ENCODE measurements around the gene TMC3.

TMC3 gene

GRCh38 chr15:81292523-81293001 lies 81.5 kb downstream of the TMC3 start:
- Histone ChIP-seq H3K36me3 (ENCODE audit: insufficient read depth, low read length) (no peaks in the 10 kb centered on the region), H3K9ac (ENCODE audit: insufficient read length) (no peak overlapping the region), H3K27ac (no peak overlapping the region), H3K4me3 (no peak overlapping the region), H3K9me3 (ENCODE audit: low read depth, low read length) (no peaks in the 10 kb centered on the region)
- no peak for TF ChIP-seq EZH2 (IDR thresholded peaks at IDR 0.05)
- no peak for TF ChIP-seq FOXP2 (optimal IDR thresholded peaks at IDR 0.05; ENCODE audit: control extremely low read depth, extremely low read length, insufficient read depth)
- no peak for TF ChIP-seq POLR2AphosphoS5 (IDR thresholded peaks at IDR 0.05; ENCODE audit: borderline replicate concordance, low read depth, low read length)
- DNase-seq (ENCODE audit: low read depth, low spot score) = no peak

GRCh38 chr15:81291916-81292522 lies 82.0 kb downstream of the TMC3 start:
- Histone ChIP-seq H3K4me3 (no peak overlapping the region), H3K9ac (ENCODE audit: insufficient read length) (no peak overlapping the region), H3K36me3 (ENCODE audit: insufficient read depth, low read length) (no peaks in the 10 kb centered on the region), H3K9me3 (ENCODE audit: low read depth, low read length) (no peaks in the 10 kb centered on the region), H3K27ac (no peak overlapping the region)
- DNase-seq (ENCODE audit: low read depth, low spot score) = no peak
- no peak for TF ChIP-seq EZH2 (IDR thresholded peaks at IDR 0.05)
- TF ChIP-seq POLR2AphosphoS5 (IDR thresholded peaks at IDR 0.05; ENCODE audit: borderline replicate concordance, low read depth, low read length) = no peak
- no peak for TF ChIP-seq FOXP2 (optimal IDR thresholded peaks at IDR 0.05; ENCODE audit: control extremely low read depth, extremely low read length, insufficient read depth)

DNA sequence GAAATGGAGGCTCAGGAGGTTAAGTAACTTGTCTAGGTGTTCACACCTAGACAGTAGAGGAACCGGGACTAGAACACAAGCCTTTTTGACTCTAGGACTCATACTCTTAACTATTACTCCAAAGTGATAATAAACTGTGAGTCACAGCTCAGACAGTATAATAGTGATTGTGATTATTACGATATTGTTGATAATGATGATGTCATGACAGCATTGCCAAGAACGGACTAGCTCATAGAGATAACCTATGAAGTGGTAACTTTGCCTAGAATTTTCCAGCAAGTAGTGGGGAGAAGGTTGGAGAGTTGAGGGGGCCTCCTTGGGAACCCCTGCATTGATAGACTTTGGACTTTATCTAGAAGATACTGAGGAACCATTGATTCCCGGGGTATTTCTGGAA lies 84.1 kb downstream of the TMC3 start:
- Histone ChIP-seq H3K9me3 (ENCODE audit: low read depth, low read length) (no peaks in the 10 kb centered on the region), H3K27ac (no peak overlapping the region), H3K4me3 (no peak overlapping the region), H3K36me3 (ENCODE audit: insufficient read depth, low read length) (no peaks in the 10 kb centered on the region), H3K9ac (ENCODE audit: insufficient read length) (no peak overlapping the region)
- TF ChIP-seq FOXP2 (optimal IDR thresholded peaks at IDR 0.05; ENCODE audit: control extremely low read depth, extremely low read length, insufficient read depth) = no peak
- no peak for TF ChIP-seq EZH2 (IDR thresholded peaks at IDR 0.05)
- TF ChIP-seq POLR2AphosphoS5 (IDR thresholded peaks at IDR 0.05; ENCODE audit: borderline replicate concordance, low read depth, low read length) = no peak
- DNase-seq (ENCODE audit: low read depth, low spot score) = no peak

DNA sequence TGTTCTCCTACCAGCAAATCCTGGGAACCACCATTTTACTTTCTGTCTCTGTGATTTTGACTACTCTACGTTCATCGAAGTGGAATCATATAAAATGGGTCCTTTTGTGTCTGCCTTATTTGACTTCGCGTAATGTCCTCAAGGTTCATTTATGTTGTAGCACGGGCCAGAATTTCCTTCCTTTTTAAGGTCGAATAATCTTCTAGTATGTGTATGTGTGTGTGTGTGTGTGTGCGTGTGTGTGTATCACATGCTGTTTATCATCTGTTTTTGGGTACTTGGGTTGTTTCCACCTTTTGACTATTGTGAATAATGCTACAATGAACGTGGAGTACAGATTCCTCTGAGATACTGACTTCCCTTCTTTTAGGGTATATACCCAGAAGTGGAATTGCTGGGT lies 85.4 kb downstream of the TMC3 start:
- no peak overlapping the region for H3K9ac ChIP-seq (ENCODE audit: insufficient read length)
- H3K36me3 ChIP-seq (ENCODE audit: insufficient read depth, low read length) = no peaks in the 10 kb centered on the region
- no peak for DNase-seq (ENCODE audit: low read depth, low spot score)
- H3K9me3 ChIP-seq (ENCODE audit: low read depth, low read length) = no peaks in the 10 kb centered on the region
- TF ChIP-seq EZH2 (IDR thresholded peaks at IDR 0.05) = no peak
- TF ChIP-seq POLR2AphosphoS5 (IDR thresholded peaks at IDR 0.05; ENCODE audit: borderline replicate concordance, low read depth, low read length) = no peak
- TF ChIP-seq FOXP2 (optimal IDR thresholded peaks at IDR 0.05; ENCODE audit: control extremely low read depth, extremely low read length, insufficient read depth) = no peak
- H3K4me3 ChIP-seq = no peak overlapping the region
- H3K27ac ChIP-seq = no peak overlapping the region

GRCh38 chr15:81288040-81288439 lies 86.0 kb downstream of the TMC3 start:
- no peak overlapping the region for H3K27ac ChIP-seq
- no peaks in the 10 kb centered on the region for H3K9me3 ChIP-seq (ENCODE audit: low read depth, low read length)
- H3K36me3 ChIP-seq (ENCODE audit: insufficient read depth, low read length) = no peaks in the 10 kb centered on the region
- TF ChIP-seq POLR2AphosphoS5 (IDR thresholded peaks at IDR 0.05; ENCODE audit: borderline replicate concordance, low read depth, low read length) (no peak), EZH2 (IDR thresholded peaks at IDR 0.05) (no peak), FOXP2 (optimal IDR thresholded peaks at IDR 0.05; ENCODE audit: control extremely low read depth, extremely low read length, insufficient read depth) (no peak)
- DNase-seq (ENCODE audit: low read depth, low spot score) = no peak
- H3K4me3 ChIP-seq = no peak overlapping the region
- H3K9ac ChIP-seq (ENCODE audit: insufficient read length) = no peak overlapping the region

DNA sequence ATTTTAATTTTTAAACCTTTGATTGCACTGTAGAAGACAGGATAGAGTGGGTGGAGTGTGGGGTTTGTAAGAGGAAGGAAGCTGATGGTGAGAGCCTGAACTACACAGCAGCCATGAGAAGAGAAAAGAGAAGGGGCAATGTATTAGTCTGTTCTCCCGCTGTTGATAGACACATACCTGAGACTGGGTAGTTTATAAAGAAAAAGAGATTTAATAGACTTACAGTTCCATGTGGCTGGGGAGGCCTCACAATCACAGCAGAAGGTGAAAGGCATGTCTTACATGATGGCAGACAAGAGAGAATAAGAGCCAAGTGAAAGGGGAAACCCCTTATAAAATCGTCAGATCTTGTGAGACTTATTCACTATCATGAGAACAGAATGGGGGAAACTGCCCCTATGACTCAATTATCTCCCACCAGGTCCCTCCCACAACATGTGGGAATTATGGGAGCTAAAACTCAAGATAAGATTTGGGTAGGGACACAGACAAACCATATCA lies 87.3 kb downstream of the TMC3 start:
- Histone ChIP-seq H3K4me3 (no peak overlapping the region), H3K27ac (no peak overlapping the region), H3K36me3 (ENCODE audit: insufficient read depth, low read length) (no peaks in the 10 kb centered on the region), H3K9ac (ENCODE audit: insufficient read length) (no peak overlapping the region), H3K9me3 (ENCODE audit: low read depth, low read length) (no peaks in the 10 kb centered on the region)
- DNase-seq (ENCODE audit: low read depth, low spot score) = no peak
- TF ChIP-seq POLR2AphosphoS5 (IDR thresholded peaks at IDR 0.05; ENCODE audit: borderline replicate concordance, low read depth, low read length) (no peak), EZH2 (IDR thresholded peaks at IDR 0.05) (no peak), FOXP2 (optimal IDR thresholded peaks at IDR 0.05; ENCODE audit: control extremely low read depth, extremely low read length, insufficient read depth) (no peak)

DNA sequence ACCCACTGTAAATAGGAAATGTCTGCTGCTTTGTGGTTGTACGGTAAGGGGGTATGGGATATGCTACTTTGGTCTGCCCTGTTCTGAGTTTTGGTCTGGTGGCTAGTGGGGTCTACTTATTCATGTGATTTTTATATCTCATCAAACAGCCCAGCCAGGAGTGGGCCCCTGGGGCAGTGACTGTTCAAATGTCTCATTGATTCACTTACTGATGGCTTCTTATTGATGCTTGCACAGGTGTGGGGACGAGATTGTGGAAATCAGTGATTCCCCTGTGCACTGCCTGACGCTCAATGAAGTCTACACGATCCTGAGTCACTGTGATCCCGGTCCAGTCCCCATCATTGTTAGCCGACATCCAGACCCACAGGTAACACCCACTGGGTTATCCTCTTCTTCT lies 88.6 kb downstream of the TMC3 start:
- no peaks in the 10 kb centered on the region for H3K36me3 ChIP-seq (ENCODE audit: insufficient read depth, low read length)
- TF ChIP-seq EZH2 (IDR thresholded peaks at IDR 0.05) (no peak), POLR2AphosphoS5 (IDR thresholded peaks at IDR 0.05; ENCODE audit: borderline replicate concordance, low read depth, low read length) (no peak), FOXP2 (optimal IDR thresholded peaks at IDR 0.05; ENCODE audit: control extremely low read depth, extremely low read length, insufficient read depth) (no peak)
- H3K9ac ChIP-seq (ENCODE audit: insufficient read length) = no peak overlapping the region
- no peaks in the 10 kb centered on the region for H3K9me3 ChIP-seq (ENCODE audit: low read depth, low read length)
- no peak overlapping the region for H3K27ac ChIP-seq
- no peak for DNase-seq (ENCODE audit: low read depth, low spot score)
- no peak overlapping the region for H3K4me3 ChIP-seq

DNA sequence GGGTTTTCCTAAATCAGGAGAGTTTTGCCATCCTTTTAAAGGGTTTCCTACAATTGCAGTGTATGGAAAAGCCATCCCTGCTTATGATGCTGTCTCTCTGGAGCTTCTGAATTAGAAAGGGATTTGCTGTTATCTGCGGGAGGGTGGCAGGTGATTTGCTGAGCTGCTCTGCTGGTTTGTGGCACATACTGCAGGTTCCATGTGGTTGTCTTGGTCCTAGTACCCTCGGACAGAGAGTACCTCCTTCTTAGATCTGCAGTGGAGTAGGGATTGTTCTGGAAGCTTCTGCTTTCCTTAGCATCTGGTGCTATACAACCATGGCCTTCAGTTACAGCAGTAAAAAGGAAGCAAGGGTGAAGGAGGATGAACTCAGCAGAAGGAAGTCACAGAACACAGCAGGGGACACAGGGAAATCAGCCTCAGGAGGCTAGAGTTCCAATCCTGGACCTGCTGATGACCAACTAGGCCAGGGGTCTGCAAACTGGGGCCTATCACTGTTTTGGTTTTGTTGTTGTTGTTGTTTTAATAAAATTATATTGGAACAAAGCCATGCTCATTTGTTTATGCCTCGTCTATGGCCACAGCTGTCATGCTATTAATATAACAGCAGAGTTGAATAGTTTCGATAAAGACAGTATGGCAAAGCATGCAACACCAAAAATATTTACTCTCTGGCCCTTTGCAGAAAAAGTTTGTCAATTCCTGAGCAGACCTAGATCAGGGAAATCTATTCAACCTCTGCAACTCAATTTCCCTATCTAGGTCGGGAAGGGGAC lies 89.6 kb downstream of the TMC3 start:
- H3K4me3 ChIP-seq = no peak overlapping the region
- DNase-seq (ENCODE audit: low read depth, low spot score) = no peak
- no peaks in the 10 kb centered on the region for H3K36me3 ChIP-seq (ENCODE audit: insufficient read depth, low read length)
- no peak overlapping the region for H3K27ac ChIP-seq
- no peaks in the 10 kb centered on the region for H3K9me3 ChIP-seq (ENCODE audit: low read depth, low read length)
- no peak overlapping the region for H3K9ac ChIP-seq (ENCODE audit: insufficient read length)
- TF ChIP-seq FOXP2 (optimal IDR thresholded peaks at IDR 0.05; ENCODE audit: control extremely low read depth, extremely low read length, insufficient read depth) (no peak), POLR2AphosphoS5 (IDR thresholded peaks at IDR 0.05; ENCODE audit: borderline replicate concordance, low read depth, low read length) (no peak), EZH2 (IDR thresholded peaks at IDR 0.05) (no peak)

All from SK-N-MC (cell line).